GM12878 (cell line): ENCODE measurements around the gene SNX32.

ENCODE experiments used
- BCL11A ChIP-seq: IDR thresholded peaks from 2 replicates; pipeline ENCODE4 v1.6.1; 2011; ENCODE audit warnings: low read depth, low read length
- EP300 ChIP-seq, 2 experiments: fragments of 150-350 bp in 1 of 2; IDR thresholded peaks; 2 replicates each; pipeline ENCODE4 v1.6.1; 2011 to 2012; ENCODE audit warnings: low read depth in 2 of 2, low read length in 2 of 2, borderline replicate concordance in 1 of 2, improper control_type of control experiment in 1 of 2, inconsistent platforms in 1 of 2; ENCODE audit not compliant: control insufficient read depth in 1 of 2
- JUND ChIP-seq: IDR thresholded peaks from 2 replicates; pipeline ENCODE4 v1.6.1; 2012; ENCODE audit warnings: low read depth, mild to moderate bottlenecking, low read length, improper control_type of control experiment, moderate library complexity
- KAT2A ChIP-seq: conservative IDR thresholded peaks from 2 replicates; pipeline ENCODE4 v1.6.1; 2011; ENCODE audit warnings: low read depth, low read length; ENCODE audit not compliant: control insufficient read depth
- TF ChIP-seq, protein P1 (sequence below): IDR thresholded peaks from 2 replicates; pipeline ENCODE4 v1.6.1; 2011; ENCODE audit warnings: borderline replicate concordance, low read depth, mild to moderate bottlenecking, moderate library complexity, mixed read lengths, low read length; ENCODE audit not compliant: insufficient read depth; ENCODE audit errors: extremely low read length
- TF ChIP-seq, protein P2 (sequence below), 3 experiments: IDR thresholded peaks in 2 of 3; conservative IDR thresholded peaks in 1 of 3; 2 replicates each; pipeline ENCODE4 v1.5.1; 2011; ENCODE audit warnings: low read depth in 3 of 3, low read length in 3 of 3, mild to moderate bottlenecking in 3 of 3, control low read depth in 2 of 3, moderate library complexity in 2 of 3, inconsistent platforms in 1 of 3, mixed read lengths in 1 of 3; ENCODE audit not compliant: control insufficient read depth in 2 of 3, insufficient read depth in 1 of 3; ENCODE audit errors: extremely low read depth in 1 of 3
- TF ChIP-seq, protein P3 (sequence below): IDR thresholded peaks from 2 replicates; pipeline ENCODE4 v1.6.1; 2012; ENCODE audit warnings: low read length, inconsistent platforms

DNA sequence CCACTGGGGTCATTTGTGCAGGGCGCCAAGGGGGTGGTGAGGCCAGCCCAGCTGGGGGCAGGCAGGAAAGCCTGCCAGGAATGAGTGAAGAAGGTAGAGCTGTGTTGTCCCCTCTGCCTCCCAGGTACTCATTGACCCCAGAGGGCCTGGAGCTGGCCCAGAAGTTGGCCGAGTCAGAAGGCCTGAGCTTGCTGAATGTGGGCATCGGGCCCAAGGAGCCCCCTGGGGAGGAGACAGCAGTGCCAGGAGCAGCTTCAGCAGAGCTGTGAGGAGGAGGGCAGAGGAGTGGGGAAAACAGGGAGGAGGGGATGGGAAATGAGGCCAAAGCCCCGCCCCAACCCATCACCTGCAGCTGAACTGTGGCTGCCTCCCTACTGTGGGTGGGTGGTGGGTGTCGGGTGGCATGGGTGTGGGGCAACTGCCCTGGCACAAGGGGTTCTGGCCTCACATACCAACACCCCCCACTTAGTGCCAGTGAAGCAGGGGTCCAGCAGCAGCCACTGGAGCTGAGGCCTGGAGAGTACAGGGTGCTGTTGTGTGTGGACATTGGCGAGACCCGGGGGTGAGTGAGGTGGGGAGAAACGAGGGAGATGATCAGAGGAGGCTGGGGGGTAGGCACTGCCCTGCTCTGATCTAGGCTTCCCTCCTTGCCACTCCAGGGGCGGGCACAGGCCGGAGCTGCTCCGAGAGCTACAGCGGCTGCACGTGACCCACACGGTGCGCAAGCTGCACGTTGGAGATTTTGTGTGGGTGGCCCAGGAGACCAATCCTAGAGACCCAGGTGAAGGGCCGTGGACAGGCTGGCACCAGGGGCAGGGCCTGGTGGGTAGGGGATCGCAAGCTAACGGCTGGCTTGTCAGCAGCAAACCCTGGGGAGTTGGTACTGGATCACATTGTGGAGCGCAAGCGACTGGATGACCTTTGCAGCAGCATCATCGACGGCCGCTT lies 29.5 kb downstream of the SNX32 start:
- TF ChIP-seq, protein P1, sequence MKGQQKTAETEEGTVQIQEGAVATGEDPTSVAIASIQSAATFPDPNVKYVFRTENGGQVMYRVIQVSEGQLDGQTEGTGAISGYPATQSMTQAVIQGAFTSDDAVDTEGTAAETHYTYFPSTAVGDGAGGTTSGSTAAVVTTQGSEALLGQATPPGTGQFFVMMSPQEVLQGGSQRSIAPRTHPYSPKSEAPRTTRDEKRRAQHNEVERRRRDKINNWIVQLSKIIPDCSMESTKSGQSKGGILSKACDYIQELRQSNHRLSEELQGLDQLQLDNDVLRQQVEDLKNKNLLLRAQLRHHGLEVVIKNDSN: no peak
- TF ChIP-seq, protein P2, sequence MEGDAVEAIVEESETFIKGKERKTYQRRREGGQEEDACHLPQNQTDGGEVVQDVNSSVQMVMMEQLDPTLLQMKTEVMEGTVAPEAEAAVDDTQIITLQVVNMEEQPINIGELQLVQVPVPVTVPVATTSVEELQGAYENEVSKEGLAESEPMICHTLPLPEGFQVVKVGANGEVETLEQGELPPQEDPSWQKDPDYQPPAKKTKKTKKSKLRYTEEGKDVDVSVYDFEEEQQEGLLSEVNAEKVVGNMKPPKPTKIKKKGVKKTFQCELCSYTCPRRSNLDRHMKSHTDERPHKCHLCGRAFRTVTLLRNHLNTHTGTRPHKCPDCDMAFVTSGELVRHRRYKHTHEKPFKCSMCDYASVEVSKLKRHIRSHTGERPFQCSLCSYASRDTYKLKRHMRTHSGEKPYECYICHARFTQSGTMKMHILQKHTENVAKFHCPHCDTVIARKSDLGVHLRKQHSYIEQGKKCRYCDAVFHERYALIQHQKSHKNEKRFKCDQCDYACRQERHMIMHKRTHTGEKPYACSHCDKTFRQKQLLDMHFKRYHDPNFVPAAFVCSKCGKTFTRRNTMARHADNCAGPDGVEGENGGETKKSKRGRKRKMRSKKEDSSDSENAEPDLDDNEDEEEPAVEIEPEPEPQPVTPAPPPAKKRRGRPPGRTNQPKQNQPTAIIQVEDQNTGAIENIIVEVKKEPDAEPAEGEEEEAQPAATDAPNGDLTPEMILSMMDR (IDR thresholded peaks at IDR 0.05 in 2 of 3, conservative IDR thresholded peaks at IDR 0.05 in 1 of 3; ENCODE audit: control insufficient read depth in 2 of 3, extremely low read depth in 1 of 3, insufficient read depth in 1 of 3, low read depth in 3 of 3, low read length in 3 of 3): no peak
- TF ChIP-seq JUND: no peak
- TF ChIP-seq KAT2A: no peak
- no peak for TF ChIP-seq EP300 (IDR thresholded peaks at IDR 0.05; ENCODE audit: borderline replicate concordance in 1 of 2, control insufficient read depth in 1 of 2, low read depth in 2 of 2, low read length in 2 of 2)
- no peak for TF ChIP-seq BCL11A
- TF ChIP-seq, protein P3, sequence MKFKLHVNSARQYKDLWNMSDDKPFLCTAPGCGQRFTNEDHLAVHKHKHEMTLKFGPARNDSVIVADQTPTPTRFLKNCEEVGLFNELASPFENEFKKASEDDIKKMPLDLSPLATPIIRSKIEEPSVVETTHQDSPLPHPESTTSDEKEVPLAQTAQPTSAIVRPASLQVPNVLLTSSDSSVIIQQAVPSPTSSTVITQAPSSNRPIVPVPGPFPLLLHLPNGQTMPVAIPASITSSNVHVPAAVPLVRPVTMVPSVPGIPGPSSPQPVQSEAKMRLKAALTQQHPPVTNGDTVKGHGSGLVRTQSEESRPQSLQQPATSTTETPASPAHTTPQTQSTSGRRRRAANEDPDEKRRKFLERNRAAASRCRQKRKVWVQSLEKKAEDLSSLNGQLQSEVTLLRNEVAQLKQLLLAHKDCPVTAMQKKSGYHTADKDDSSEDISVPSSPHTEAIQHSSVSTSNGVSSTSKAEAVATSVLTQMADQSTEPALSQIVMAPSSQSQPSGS: no peak
